Amniotic stem cell (primary cell): ENCODE data around the gene CRNKL1.
"Not testable (repeated sequence)": the region's sequence is repeated elsewhere in the genome, so short reads cannot be mapped to it uniquely, and the experiment has no call there.

Source experiments
- DNase-seq: peaks from one replicate; lab custom pipeline; 2025; lab: John Stamatoyannopoulos, UW

The CRNKL1 gene

GRCh38 chr20:20005342-20005741, 46.9 kb downstream of the CRNKL1 start:
- no peak for DNase-seq

- not testable (repeated sequence) for DNase-seq
These were observed 48.3 kb downstream of the CRNKL1 start for GRCh38 chr20:20003955-20004322.

GRCh38 chr20:20003031-20003954, 49.0 kb downstream of the CRNKL1 start:
- DNase-seq = no peak

- DNase-seq = no peak
These were observed 49.9 kb downstream of the CRNKL1 start for GRCh38 chr20:20002101-20002998.

- DNase-seq = no peak
These were observed 51.9 kb downstream of the CRNKL1 start for GRCh38 chr20:20000211-20000968.

GRCh38 chr20:19998990-19999705, 53.1 kb downstream of the CRNKL1 start:
- no peak for DNase-seq

GRCh38 chr20:19996917-19997316, 55.3 kb downstream of the CRNKL1 start:
- no peak for DNase-seq

GRCh38 chr20:19996222-19996621, 56.0 kb downstream of the CRNKL1 start:
- no peak for DNase-seq

- peak; percentile 32 for DNase-seq
These were observed 56.9 kb downstream of the CRNKL1 start for GRCh38 chr20:19995220-19995863.

GRCh38 chr20:19993958-19994669, 58.2 kb downstream of the CRNKL1 start:
- no peak for DNase-seq

GRCh38 chr20:19992996-19993908, 59.0 kb downstream of the CRNKL1 start:
- peak; percentile 81 for DNase-seq

GRCh38 chr20:19991854-19992253, 60.4 kb downstream of the CRNKL1 start:
- no peak for DNase-seq

GRCh38 chr20:19991308-19991707, 61.0 kb downstream of the CRNKL1 start:
- no peak for DNase-seq

GRCh38 chr20:19990850-19991249, 61.4 kb downstream of the CRNKL1 start:
- no peak for DNase-seq

GRCh38 chr20:19987046-19987445, 65.2 kb downstream of the CRNKL1 start:
- no peak for DNase-seq

GRCh38 chr20:19986419-19986818, 65.8 kb downstream of the CRNKL1 start:
- DNase-seq = no peak
